NCI-H510A treated with DMSO at 0.1 percent for 48 hours (cell line): ENCODE results near the gene RAPGEFL1.
"Not testable (repeated sequence)": the region's sequence is repeated elsewhere in the genome, so short reads cannot be mapped to it uniquely, and the experiment has no call there.

Source experiments
- DNase-seq: peaks from one replicate; lab custom pipeline; 2025; lab: John Stamatoyannopoulos, UW

The RAPGEFL1 gene

DNA sequence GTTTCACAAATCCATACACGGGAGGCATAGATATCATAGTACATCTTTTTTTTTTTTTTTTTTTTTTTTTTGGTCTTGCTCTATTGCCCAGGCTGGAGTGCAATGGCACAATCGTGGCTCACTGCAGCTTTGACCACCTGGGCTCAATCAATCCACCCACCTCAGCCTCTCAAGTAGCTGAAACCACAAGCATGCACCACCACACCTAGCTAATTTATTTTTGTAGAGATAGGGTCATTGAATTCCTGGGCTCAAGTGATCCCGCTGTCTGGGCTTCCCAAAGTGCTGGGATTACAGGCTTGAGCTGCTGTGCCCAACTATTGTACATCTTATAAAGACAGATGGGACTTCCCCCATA, 3.5 kb upstream of the RAPGEFL1 start:
- DNase-seq = no peak

DNA sequence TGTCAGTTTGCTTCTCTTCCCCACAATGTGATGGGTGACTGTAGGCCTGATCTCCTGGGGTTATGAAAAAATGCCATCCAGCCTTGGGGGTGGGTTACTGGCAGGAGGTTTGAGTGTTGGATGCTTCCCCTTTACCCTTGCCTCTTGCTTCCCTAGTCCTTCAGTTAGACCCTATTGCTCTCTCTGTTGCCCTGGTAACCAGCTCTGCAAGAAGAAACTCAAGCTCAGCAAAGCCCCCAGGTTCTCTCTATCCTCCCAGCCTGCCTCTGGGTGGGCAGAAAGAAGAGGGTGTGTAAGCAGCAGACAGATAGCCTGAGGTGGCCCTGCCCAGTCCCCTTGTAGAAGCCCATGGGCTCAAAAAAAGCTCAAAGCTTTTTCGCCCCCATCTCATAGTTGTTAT, 2.8 kb upstream of the RAPGEFL1 start:
- DNase-seq = no peak

DNA sequence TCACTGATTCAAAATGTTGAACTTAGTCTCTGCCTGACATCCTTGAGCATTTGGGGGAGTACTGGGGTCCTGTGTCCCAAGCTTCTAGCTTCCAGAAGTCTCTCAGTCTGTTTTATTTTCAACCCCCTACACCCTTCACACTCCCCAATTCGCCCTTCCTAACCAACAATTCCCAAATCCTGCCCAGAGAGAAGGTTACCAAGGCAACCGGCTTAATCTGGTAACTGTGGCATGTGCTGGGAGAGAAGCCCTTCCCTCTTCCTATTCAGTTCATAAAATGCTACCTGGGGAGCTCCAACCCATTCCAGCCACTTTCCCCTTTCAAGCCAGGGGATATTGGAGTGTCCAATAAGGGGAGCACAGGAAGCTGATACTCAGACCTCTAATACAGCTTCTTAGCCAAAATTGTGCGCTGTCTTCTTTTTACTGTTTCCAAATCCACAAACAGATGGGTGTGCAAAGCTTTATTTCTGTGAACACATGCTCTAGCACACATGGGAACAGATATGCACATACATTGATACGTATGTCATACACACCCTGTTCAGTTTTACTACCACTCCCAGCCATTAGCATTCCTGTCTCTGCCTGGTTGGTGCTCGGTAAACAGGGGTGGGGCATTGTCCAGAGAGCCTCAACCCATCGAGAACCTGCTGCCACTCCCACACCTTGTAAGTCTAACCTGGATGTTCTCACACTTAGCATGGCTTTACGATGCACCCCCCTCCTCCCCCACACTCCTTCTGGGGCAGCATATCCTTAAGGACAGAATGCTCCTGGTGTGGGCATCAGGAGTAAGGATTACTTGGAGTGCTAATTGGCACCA, 1.1 kb upstream of the RAPGEFL1 start:
- peak; percentile 83 for DNase-seq

DNA sequence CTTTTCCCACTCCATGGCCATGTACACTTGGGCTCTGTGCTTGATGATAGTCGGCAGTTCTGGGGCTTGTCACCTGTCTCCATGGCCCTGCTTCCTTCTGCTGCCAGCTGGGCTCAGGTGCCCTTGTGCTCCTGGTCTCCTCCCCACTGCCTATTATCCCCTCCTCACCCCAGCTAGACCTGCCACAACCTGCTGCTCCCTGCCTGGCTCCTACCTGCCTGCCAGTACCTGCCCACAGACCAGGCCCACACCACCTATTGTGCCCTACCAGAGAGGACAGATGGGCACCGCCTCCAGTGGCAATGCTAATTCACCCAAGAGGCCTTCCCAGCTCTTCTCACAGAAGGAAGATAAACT, 538 bp upstream of the RAPGEFL1 start:
- peak; percentile 83 for DNase-seq

DNA sequence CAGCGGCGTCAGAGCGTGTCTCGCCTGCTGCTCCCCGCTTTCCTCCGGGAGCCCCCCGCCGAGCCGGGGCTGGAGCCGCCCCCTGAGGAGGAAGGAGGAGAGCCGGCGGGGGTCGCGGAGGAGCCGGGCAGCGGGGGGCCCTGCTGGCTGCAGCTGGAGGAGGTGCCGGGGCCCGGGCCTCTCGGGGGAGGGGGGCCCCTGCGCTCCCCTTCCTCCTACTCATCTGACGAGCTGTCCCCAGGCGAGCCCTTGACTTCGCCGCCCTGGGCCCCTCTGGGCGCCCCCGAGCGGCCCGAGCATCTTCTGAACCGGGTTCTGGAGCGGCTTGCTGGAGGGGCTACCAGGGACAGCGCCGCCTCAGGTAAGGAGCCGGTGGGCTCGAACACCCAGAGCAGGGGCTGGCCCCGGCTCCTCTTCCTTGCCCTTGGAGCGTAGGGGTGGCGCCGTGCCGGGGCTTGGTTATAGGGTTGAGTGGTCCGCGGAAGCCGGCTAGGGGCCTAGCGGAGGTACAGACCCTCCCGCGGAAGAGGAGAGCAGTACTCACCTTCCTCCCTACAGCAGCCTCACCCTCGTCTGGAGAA, 841 bp downstream of the RAPGEFL1 start:
- no peak for DNase-seq

DNA sequence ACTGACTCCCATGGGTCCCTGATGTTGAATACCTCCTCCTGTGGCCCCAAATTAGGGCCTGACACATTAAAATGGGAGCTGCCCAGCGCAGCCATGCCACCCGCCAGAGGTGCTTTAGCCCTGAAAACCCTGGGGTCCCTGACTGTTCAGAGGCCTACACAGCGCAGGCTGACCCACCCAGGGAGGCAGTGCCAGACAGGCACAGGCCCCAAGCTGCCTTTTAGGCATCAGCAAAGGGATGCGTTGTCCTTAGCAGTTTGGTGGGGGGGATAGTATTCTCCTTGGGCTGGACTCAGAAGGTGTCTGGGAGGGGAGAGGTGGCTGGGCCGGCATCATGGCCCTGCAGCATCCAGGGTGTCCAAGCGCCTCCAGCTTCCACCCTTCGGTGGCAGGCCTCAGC, 1.4 kb downstream of the RAPGEFL1 start:
- DNase-seq = no peak

DNA sequence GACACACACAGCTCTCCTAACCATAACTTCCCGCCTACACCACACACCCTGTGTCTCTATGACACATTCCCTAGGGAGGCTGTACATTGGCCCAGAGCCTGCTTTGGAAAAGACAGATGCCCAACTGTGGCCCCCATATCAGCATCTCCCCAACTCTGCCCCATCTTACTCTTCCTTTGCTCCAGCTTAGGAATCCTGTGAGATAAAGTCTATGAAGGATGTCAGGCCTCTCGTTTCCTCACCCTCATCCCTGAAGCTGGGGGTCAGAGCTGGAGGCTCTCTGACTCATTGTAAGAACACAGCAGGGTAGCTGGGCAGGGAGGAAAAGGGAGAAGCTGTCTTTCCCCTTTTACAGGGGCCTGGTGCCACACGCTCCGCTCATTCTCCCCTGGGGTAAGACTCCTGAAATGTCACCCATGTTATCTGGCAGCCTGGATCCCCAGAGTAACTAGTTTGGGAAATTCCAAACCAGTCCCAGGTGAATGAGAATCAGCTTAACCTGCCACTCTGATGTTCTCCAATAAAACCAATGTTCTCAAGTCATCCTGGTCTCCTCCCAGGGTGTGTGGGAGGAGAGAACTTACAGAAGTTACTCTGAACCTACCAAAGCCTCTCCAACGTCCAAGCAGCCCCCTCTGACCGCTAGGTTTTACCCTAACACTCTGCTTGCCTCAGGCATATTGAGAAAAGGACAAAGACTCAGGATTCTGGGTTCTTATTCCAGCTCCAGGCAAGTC, 2.8 kb downstream of the RAPGEFL1 start:
- no peak for DNase-seq

DNA sequence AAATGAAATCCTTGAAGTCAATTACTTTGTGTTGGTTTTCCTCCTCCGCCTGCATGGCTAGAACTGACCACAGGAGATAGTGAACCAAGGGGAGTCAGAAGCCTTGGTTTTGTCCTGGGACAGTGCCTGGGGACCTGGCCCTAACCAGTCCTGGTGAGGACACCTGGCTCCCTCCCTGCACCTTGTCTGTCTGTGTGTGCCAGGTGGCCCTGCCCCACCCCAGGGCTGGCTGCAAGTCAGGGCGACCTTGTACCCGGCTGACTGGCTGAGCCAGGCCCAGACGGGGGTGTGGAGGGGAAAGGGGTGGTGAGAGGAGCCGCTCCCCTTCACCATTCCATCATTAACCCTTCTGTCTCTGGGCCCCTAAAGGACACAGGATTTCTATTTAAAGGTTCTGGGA, 3.4 kb downstream of the RAPGEFL1 start:
- no peak for DNase-seq

DNA sequence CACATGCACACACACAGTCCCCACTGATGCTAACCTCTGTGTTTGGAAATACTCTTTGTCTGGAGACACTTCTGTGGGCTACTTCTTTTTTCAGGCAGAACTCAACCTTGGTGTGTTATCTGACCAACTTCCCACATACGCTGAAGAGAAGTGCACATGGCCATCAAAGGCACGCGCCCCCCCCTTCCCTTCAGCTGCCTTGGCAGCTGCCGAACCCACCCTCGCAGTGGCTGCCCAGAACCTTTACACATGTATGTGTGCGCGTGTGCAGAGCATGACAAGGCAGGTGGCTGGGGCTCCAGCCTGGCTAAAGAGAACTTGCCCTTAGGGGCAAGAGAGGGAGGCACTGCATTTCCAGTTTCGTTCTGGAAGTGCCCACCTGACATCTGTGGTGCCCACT, 3.9 kb downstream of the RAPGEFL1 start:
- DNase-seq = no peak

DNA sequence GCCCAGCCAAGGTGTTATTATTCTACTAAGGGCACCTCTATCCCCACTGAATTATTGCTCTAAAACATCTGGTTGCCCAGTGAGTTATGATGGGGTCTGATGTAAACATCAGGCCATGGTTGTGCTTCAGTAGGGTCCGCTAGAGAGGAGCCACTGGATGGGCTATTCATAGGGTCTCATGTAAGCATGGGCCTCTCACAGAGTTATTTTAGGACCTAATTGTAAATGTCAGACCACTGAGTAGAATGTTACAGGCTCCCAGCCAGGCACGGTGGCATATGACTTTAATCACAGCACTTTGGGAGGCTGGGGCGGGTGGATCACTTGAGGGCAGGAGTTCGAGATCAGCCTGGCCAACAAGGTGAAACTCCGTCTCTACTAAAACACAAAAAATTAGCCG, 5.3 kb downstream of the RAPGEFL1 start:
- no peak for DNase-seq

DNA sequence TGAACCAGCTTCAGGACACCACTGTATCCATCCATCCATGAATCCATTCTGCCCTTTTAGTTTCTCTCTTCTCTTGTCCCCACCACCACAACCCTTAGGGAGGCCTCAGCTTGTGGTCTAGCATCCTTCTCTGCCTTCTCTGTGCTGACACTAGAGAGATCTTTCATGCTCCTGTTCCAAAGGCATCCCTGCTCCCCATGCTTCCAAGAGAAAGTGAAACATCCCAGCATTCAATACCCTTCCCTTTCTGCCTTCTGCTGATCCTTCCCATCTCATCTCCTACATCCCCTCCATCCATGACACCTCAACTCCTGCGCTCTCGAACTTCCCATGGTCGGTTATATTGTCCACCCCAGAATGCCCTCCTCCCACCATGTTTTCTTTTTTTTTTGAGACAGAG, 10.0 kb downstream of the RAPGEFL1 start:
- DNase-seq = no peak

DNA sequence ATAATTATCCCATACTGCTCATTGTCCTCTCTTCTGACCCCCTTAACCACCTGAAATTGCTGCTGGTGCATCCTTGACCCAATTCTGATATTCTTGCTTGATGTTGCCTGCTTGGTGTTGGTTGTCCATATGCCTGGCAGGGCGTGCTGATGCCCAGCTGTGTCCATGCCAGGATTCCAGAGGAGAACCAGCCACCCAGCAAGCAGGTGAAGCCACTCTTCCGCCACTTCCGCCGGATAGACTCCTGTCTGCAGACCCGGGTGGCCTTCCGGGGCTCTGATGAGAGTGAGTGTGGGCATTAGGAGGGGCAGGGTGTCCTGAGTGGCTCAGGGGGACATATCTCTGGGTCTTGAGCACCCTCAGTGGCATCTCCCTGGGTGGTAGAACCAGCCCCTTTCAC, 11.4 kb downstream of the RAPGEFL1 start:
- DNase-seq = no peak

DNA sequence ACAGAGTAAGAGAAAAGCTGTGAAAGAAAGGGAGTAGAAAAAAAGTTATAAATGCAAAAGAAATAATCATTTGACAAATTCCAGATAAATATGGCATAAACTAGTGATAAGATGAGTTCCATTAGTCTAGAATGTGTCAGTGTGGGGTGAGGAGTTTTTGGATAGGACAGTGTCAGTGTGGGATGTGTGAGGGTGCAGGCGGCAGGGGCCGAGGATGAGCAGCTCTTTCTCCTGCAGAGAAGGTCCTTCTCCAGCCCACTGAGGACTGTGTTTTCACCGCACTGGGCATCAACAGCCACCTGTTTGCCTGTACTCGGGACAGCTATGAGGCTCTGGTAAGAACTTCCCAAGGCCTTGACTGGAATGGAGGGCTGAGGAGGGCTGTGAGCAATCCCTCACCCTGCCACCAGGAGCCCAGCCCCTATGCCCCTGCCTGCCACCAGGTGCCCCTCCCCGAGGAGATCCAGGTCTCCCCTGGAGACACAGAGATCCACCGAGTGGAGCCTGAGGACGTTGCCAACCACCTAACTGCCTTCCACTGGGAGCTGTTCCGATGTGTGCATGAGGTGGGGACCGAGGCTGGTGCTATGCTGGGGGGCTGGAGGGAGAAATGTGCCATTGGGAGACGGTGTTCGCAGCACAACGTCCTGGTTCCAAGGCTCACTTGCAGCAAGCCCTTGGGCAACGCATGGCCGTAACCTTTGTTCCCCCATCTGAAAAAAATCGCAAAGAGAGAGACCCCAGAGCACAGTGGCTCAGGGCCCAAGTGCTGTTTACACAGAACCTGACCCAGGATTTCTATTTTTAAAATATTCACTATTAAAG, 13.1 kb downstream of the RAPGEFL1 start:
- DNase-seq = peak; percentile 19

DNA sequence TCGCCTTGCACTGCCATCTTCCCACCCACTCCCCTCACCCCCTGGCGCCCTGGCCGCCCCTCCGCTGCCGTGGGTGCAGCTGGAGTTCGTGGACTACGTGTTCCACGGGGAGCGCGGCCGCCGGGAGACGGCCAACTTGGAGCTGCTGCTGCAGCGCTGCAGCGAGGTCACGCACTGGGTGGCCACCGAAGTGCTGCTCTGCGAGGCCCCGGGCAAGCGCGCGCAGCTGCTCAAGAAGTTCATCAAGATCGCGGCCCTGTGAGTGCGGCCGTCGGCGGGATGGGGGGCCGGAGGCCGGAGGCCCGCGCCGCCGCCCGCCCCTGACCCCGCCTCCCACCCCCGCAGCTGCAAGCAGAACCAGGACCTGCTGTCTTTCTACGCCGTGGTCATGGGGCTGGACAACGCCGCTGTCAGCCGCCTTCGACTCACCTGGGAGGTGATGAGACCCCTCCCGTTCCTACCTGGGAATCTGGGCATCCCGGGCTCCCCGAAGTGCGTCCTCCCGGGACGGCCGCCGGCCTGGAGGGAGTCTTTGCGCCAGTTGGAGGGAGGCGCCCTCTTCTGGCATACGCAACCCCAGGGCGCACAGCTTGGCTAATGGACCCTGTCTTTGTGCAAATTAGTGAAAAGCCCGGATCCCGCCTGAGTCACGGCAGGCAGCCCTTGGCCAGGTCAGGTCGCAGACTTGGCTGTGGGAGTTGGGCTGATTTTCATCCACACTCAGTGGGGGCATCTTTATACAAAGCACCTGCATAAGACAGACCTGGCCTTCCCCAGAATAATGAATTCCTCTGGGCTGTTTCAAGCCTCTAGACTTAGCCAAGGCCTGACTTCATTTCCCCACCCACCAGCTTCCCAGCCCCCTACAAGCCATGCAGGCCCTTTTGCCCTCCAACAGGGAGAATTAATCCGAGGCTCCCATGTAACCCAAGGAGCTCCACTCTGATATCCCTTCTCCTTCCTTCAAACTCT, 14.3 kb downstream of the RAPGEFL1 start:
- DNase-seq = peak; percentile 76

DNA sequence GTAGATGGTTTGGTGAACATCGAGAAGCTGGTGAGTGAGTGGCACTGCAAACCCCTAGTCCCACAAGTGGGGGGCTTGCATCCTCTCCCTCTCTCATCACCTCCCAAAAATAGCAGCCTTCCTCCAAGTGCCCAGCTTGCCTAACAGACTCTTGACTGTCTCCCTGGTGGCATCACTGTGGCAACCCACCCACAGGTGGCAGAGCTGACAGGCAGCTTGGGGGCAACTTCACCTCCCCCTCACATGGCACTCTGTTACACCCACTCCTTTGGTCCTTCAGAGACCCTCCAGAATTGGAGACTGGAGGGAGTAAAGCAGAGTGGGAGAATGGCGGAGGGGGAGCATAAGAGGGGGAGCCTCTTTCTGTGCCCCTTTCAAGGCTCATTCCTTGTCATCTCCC, 15.7 kb downstream of the RAPGEFL1 start:
- no peak for DNase-seq

DNA sequence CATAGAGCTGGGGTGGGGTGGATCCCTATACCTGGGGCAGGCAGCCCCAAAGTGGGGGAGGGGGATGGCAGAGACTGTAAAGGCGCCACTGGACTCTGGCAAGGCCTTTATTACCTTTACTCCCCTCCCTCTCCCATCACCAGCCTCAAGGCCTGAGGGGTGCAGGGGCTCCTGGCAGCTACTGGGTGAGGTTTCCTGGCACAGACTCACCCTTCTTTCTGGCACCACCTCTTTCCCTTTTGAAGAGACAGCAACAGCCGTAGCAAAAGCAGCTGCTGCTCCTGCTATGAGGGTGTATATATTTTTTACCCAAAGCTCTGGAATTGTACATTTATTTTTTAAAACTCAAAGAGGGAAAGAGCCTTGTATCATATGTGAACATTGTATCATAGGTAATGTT, 17.6 kb downstream of the RAPGEFL1 start:
- DNase-seq = no peak

DNA sequence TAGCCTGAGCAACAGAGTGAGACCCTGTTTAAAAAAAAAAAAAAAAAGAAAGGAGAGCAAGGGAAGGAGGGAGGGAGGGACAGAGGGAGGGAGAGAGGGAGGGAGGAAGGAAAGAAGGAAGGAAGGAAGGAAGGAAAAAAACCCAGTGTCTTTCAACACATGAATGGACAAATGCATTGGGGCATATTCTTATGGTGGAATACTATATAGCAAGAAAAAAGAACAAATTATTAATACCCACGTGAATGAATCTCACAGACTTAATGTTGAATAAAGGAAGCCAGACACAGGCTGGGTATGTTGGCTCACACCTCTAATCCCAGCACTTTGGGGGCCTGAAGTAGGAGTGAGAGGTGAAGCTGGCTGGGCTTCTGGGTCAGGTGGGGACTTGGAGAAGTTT, 20.3 kb downstream of the RAPGEFL1 start:
- no peak for DNase-seq

DNA sequence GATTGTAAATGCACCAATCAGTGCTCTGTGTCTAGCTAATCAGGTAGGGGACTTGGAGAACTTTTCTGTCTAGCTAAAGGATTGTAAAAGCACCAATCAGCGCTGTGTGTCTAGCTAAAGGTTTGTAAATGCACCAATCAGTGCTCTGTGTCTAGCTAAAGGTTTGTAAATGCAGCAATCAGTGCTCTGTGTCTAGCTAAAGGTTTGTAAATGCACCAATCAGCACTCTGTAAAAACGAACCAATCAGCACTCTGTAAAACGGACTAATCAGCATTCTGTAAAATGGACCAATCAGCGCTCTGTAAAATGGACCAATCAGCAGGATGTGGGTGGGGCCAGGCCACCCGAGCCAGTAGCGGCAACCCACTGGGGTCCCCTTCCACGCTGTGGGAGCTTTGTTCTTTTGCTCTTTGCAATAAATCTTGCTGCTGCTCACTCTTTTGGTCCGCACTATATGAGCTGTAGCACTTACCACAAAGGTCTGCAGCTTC, 20.7 kb downstream of the RAPGEFL1 start:
- DNase-seq = not testable (repeated sequence)

DNA sequence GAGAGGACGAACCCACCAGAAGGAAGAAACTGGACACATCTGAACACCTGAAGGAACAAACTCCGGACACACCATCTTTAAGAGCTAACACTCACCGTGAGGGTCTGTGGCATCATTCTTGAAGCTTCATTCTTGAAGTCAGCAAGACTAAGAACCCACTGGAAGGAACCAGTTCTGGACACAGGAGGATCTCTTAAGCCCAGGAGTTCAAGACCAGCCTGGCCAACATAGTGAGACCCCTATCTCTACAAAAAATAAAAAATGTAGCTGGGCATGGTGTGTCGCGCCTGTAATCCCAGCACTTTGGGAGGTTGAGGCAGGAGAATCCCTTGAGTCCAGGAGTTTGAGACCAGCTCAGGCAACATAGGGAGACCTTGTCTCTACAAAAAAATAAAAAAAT, 21.3 kb downstream of the RAPGEFL1 start:
- no peak for DNase-seq

DNA sequence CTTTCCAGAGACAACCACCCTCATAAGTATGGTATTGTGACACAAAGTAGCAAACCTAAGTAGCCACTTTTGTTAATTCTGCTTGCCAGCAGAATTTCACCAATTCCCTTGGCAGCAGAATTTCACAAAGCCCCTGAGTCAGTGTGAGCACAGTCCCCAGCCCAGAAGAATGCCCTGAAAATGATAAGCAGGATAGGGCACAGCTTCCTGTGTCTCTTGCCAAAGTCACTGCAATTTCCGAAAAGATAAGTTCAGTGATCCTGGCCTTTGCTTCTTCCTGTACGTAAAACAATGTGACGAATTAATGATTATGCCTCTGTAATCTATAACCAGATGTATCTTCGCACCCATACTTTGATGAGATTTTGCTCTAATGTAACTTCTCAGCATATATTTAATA, 25.9 kb downstream of the RAPGEFL1 start:
- DNase-seq = no peak

DNA sequence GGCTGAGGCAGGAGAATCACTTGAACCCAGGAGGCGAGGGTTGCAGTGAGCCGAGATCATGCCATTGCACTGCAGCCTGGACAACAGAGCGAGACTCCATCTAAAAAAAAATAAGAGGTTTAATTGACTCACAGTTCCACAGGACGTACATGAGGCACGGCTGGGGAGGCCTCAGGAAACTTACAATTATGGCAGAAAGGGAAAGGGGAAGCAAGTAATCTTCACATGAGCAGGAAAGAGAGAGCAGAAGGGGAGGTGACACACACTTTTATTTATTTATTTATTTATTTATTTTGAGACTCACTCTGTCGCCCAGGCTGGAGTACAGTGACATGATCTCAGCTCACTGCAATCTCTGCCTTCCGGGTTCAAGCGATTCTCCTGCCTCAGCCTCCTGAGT, 28.9 kb downstream of the RAPGEFL1 start:
- not testable (repeated sequence) for DNase-seq
